ENCODE data around the gene SKAP1. TPM values are rescaled to one million over a fixed set of nuclear protein-coding genes. Genes with fewer than 3 reads are reported as not detected.
"Not testable (repeated sequence)": the region's sequence is repeated elsewhere in the genome, so short reads cannot be mapped to it uniquely, and the experiment has no call there.

Gene SKAP1
- total and polyA plus RNA-seq, 2 donors (not counting 1 experiment from before 2014, with no cell fraction given): not detected

DNA sequence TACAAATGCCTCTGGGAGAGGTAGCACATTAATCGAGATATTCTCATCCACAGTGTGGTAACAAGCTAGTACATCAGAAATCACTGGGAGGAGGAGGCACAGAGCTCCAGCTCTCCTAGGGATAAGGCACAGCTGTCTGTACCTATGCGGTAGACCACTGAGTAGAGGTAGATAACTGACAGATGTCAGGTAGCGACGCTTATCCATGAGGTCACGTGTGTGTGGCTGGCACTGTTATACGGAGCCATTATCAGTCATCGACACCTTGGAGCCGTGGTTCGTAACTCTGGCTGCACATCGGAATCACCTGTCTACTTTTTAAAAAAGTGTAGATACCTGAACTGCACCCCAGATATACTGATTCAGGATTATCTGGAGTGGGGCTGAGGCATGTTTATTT, 220.0 kb downstream of the SKAP1 start:
- no peaks in the 10 kb centered on the region for H4K20me1 ChIP-seq (ENCODE audit: control insufficient read depth, extremely low read depth, insufficient read depth, low read length)
- no peaks in the 10 kb centered on the region for H3K4me1 ChIP-seq (ENCODE audit: control insufficient read depth, extremely low read depth, insufficient read depth, low read length)
- no peak overlapping the region for H2AFZ ChIP-seq (ENCODE audit: low read length)
- H3K27ac ChIP-seq (ENCODE audit: insufficient read depth, low read length): no peak overlapping the region
- H3K27me3 ChIP-seq (ENCODE audit: control insufficient read depth, insufficient read depth, low read length): peaks cover 34% of the 10 kb centered on the region
- no peak overlapping the region for H3K4me2 ChIP-seq (ENCODE audit: extremely low read depth, insufficient read depth, low read length)
- TF ChIP-seq CTCF (conservative IDR thresholded peaks at IDR 0.05 in 1 of 2, IDR thresholded peaks at IDR 0.05 in 1 of 2; ENCODE audit: low read depth in 1 of 2, low read length in 2 of 2): no peak
- TF ChIP-seq EZH2 (IDR thresholded peaks at IDR 0.05; ENCODE audit: low read length, missing control alignments): no peak
- no peak overlapping the region for H3K9ac ChIP-seq (ENCODE audit: insufficient read depth, low read length)
- H3K9me3 ChIP-seq (ENCODE audit: control insufficient read depth, insufficient read depth, low read depth, low read length): no peaks in the 10 kb centered on the region
- no peaks in the 10 kb centered on the region for H3K36me3 ChIP-seq (ENCODE audit: control insufficient read depth, insufficient read depth, low read length)
- no peak for DNase-seq (ENCODE audit: low read depth in 2 of 2)
- H3K4me3 ChIP-seq (replicated peaks in 1 of 4; ENCODE audit: control extremely low read depth in 1 of 4, insufficient read depth in 1 of 4, low read depth in 3 of 4, low read length in 4 of 4): no peak overlapping the region
- no peaks in the 10 kb centered on the region for H3K79me2 ChIP-seq (ENCODE audit: control insufficient read depth, insufficient read depth, low read length)

DNA sequence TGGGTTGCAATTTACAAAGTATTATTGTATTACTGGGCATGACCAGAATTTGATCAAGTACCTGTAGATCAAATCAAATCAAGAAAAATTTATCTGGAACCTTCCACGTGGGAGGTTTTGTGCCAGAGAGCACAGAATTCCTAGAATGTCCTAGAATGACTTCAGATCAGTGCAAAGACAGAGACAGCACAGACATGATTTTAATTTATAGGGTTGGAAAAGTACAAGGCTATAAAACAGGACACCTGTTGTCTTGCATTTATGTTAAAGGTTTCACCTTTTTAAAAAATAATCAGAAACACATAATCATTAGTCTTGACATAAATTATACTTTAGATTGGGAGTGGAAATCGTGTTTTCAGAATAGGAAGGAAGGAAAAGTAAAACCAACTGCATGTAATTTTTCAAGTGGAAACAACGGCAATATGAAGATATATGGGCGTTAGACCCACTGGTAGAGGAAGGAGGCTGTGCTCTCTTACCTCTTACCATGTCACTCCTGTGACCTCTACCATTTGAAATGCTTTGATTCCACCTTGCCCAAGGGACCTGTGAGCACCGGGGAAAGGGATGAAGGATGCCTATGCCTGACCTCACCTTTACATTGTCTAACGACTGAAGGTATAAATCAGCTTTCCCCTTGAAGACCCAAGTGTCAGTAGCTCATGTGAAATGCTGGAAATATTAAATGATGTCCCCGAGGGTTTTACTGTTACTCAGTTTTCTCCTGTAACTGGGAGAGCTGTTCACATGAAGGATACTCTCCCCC, 222.1 kb downstream of the SKAP1 start:
- Histone ChIP-seq H3K4me1 (ENCODE audit: control insufficient read depth, extremely low read depth, insufficient read depth, low read length) (no peaks in the 10 kb centered on the region), H4K20me1 (ENCODE audit: control insufficient read depth, extremely low read depth, insufficient read depth, low read length) (no peaks in the 10 kb centered on the region), H2AFZ (ENCODE audit: low read length) (no peak overlapping the region), H3K4me2 (ENCODE audit: extremely low read depth, insufficient read depth, low read length) (no peak overlapping the region), H3K9ac (ENCODE audit: insufficient read depth, low read length) (no peak overlapping the region), H3K27me3 (ENCODE audit: control insufficient read depth, insufficient read depth, low read length) (peaks cover 36% of the 10 kb centered on the region), H3K79me2 (ENCODE audit: control insufficient read depth, insufficient read depth, low read length) (no peaks in the 10 kb centered on the region), H3K9me3 (ENCODE audit: control insufficient read depth, insufficient read depth, low read depth, low read length) (no peaks in the 10 kb centered on the region), H3K27ac (ENCODE audit: insufficient read depth, low read length) (no peak overlapping the region), H3K36me3 (ENCODE audit: control insufficient read depth, insufficient read depth, low read length) (no peaks in the 10 kb centered on the region), H3K4me3 (replicated peaks in 1 of 4; ENCODE audit: control extremely low read depth in 1 of 4, insufficient read depth in 1 of 4, low read depth in 3 of 4, low read length in 4 of 4) (no peak overlapping the region)
- no peak for DNase-seq (ENCODE audit: low read depth in 2 of 2)
- TF ChIP-seq EZH2 (IDR thresholded peaks at IDR 0.05; ENCODE audit: low read length, missing control alignments) (no peak), CTCF (conservative IDR thresholded peaks at IDR 0.05 in 1 of 2, IDR thresholded peaks at IDR 0.05 in 1 of 2; ENCODE audit: low read depth in 1 of 2, low read length in 2 of 2) (no peak)

GRCh38 chr17:48207036-48207435, 223.0 kb downstream of the SKAP1 start:
- H4K20me1 ChIP-seq (ENCODE audit: control insufficient read depth, extremely low read depth, insufficient read depth, low read length); H3K4me2 ChIP-seq (ENCODE audit: extremely low read depth, insufficient read depth, low read length); H3K36me3 ChIP-seq (ENCODE audit: control insufficient read depth, insufficient read depth, low read length); H3K4me1 ChIP-seq (ENCODE audit: control insufficient read depth, extremely low read depth, insufficient read depth, low read length); H3K4me3 ChIP-seq (replicated peaks in 1 of 4; ENCODE audit: control extremely low read depth in 1 of 4, insufficient read depth in 1 of 4, low read depth in 3 of 4, low read length in 4 of 4); H3K9ac ChIP-seq (ENCODE audit: insufficient read depth, low read length); H3K79me2 ChIP-seq (ENCODE audit: control insufficient read depth, insufficient read depth, low read length); H3K27ac ChIP-seq (ENCODE audit: insufficient read depth, low read length); H2AFZ ChIP-seq (ENCODE audit: low read length); H3K9me3 ChIP-seq (ENCODE audit: control insufficient read depth, insufficient read depth, low read depth, low read length): not testable (repeated sequence)
- peaks cover 41% of the 10 kb centered on the region for H3K27me3 ChIP-seq (ENCODE audit: control insufficient read depth, insufficient read depth, low read length)
- DNase-seq (ENCODE audit: low read depth in 2 of 2): peak in 1 of 2 donors; percentile 65
